ENCODE results near the gene CSDE1. TPM values are rescaled to one million over a fixed set of nuclear protein-coding genes. Genes with fewer than 3 reads are reported as not detected.
"Not testable (repeated sequence)": the region's sequence is repeated elsewhere in the genome, so short reads cannot be mapped to it uniquely, and the experiment has no call there.

The CSDE1 gene
- total and polyA plus RNA-seq, 4 donors: 286 to 661 (median 578) TPM

GRCh38 chr1:114755006-114755931, 2.5 kb downstream of the CSDE1 start:
- ATAC-seq (ENCODE audit: low FRiP score): no peak
- WGBS, 2 donors: 47 to 48% methylated on average over 7 of the region's 7 CpGs
- intact Hi-C loops (cut with DNase I): loop anchor here (5.0 kb wide), 2 partner anchors 38 to 332 kb away; partner anchors contain the start of genes NRAS (in 1 of the 2) and TSPAN2 (in 1 of the 2)
- peak overlapping the region in 1 of 2 donors; percentile 94 for H3K4me3 ChIP-seq (ENCODE audit: low read length in 2 of 2)
- DNase-seq: no peak
- H3K27me3 ChIP-seq (ENCODE audit: control insufficient read depth in 1 of 2, insufficient read depth in 2 of 2, low read length in 1 of 2): no peaks in the 10 kb centered on the region
- H3K36me3 ChIP-seq (ENCODE audit: control insufficient read depth in 1 of 2, insufficient read depth in 2 of 2, low read length in 1 of 2): no peaks in the 10 kb centered on the region
- peaks cover 0 to 11% of the 10 kb centered on the region in 2 donors for H3K4me1 ChIP-seq (ENCODE audit: control insufficient read depth in 1 of 2, insufficient read depth in 2 of 2, low read length in 2 of 2)
- H3K9me3 ChIP-seq (ENCODE audit: control insufficient read depth, low read length): no peaks in the 10 kb centered on the region
- H3K27ac ChIP-seq (ENCODE audit: low read depth in 1 of 2, low read length in 2 of 2): no peak overlapping the region

GRCh38 chr1:114753702-114754101, 4.1 kb downstream of the CSDE1 start:
- H3K9me3 ChIP-seq (ENCODE audit: control insufficient read depth, low read length); DNase-seq; H3K27me3 ChIP-seq (ENCODE audit: control insufficient read depth in 1 of 2, insufficient read depth in 2 of 2, low read length in 1 of 2); H3K27ac ChIP-seq (ENCODE audit: low read depth in 1 of 2, low read length in 2 of 2); H3K4me3 ChIP-seq (ENCODE audit: low read length in 2 of 2); H3K36me3 ChIP-seq (ENCODE audit: control insufficient read depth in 1 of 2, insufficient read depth in 2 of 2, low read length in 1 of 2); intact Hi-C loops (cut with DNase I); ATAC-seq (ENCODE audit: low FRiP score): not testable (repeated sequence)
- peaks cover 0 to 11% of the 10 kb centered on the region in 2 donors for H3K4me1 ChIP-seq (ENCODE audit: control insufficient read depth in 1 of 2, insufficient read depth in 2 of 2, low read length in 2 of 2)
- WGBS, 2 donors: 86 to 88% methylated on average over 6 of the region's 6 CpGs

- no peak overlapping the region for H3K27ac ChIP-seq (ENCODE audit: low read depth in 1 of 2, low read length in 2 of 2)
- WGBS, 2 donors: 59 to 63% methylated on average over 4 of the region's 4 CpGs
- no peak for ATAC-seq (ENCODE audit: low FRiP score)
Measured at GRCh38 chr1:114753143-114753542, 4.6 kb downstream of the CSDE1 start.

GRCh38 chr1:114750780-114751179, 7.0 kb downstream of the CSDE1 start:
- Histone ChIP-seq H3K4me3 (ENCODE audit: low read length in 2 of 2) (no peak overlapping the region), H3K27me3 (ENCODE audit: control insufficient read depth in 1 of 2, insufficient read depth in 2 of 2, low read length in 1 of 2) (no peaks in the 10 kb centered on the region), H3K27ac (ENCODE audit: low read depth in 1 of 2, low read length in 2 of 2) (no peak overlapping the region), H3K9me3 (ENCODE audit: control insufficient read depth, low read length) (no peaks in the 10 kb centered on the region), H3K4me1 (ENCODE audit: control insufficient read depth in 1 of 2, insufficient read depth in 2 of 2, low read length in 2 of 2) (peaks cover 0 to 16% of the 10 kb centered on the region in 2 donors), H3K36me3 (ENCODE audit: control insufficient read depth in 1 of 2, insufficient read depth in 2 of 2, low read length in 1 of 2) (no peaks in the 10 kb centered on the region)
- DNase-seq (no peak), ATAC-seq (ENCODE audit: low FRiP score) (no peak)
- intact Hi-C loops (cut with DNase I): no loop called here
- WGBS, 2 donors: 46 to 50% methylated on average over 5 of the region's 5 CpGs

More at GRCh38 chr1:114753143-114753542, 4.6 kb downstream of the CSDE1 start:
- no peak overlapping the region for H3K4me3 ChIP-seq (ENCODE audit: low read length in 2 of 2)
- intact Hi-C loops (cut with DNase I): no loop called here
- H3K9me3 ChIP-seq (ENCODE audit: control insufficient read depth, low read length): no peaks in the 10 kb centered on the region
- no peaks in the 10 kb centered on the region for H3K36me3 ChIP-seq (ENCODE audit: control insufficient read depth in 1 of 2, insufficient read depth in 2 of 2, low read length in 1 of 2)
- peaks cover 0 to 13% of the 10 kb centered on the region in 2 donors for H3K4me1 ChIP-seq (ENCODE audit: control insufficient read depth in 1 of 2, insufficient read depth in 2 of 2, low read length in 2 of 2)
- H3K27me3 ChIP-seq (ENCODE audit: control insufficient read depth in 1 of 2, insufficient read depth in 2 of 2, low read length in 1 of 2): no peaks in the 10 kb centered on the region
- DNase-seq: no peak

GRCh38 chr1:114749835-114750234, 7.9 kb downstream of the CSDE1 start:
- ATAC-seq (ENCODE audit: low FRiP score) (no peak), DNase-seq (no peak)
- WGBS, 2 donors: 61 to 62% methylated on average over 5 of the region's 5 CpGs
- Histone ChIP-seq H3K4me1 (ENCODE audit: control insufficient read depth in 1 of 2, insufficient read depth in 2 of 2, low read length in 2 of 2) (peaks cover 0 to 15% of the 10 kb centered on the region in 2 donors), H3K9me3 (ENCODE audit: control insufficient read depth, low read length) (no peaks in the 10 kb centered on the region), H3K4me3 (ENCODE audit: low read length in 2 of 2) (no peak overlapping the region), H3K27ac (ENCODE audit: low read depth in 1 of 2, low read length in 2 of 2) (no peak overlapping the region), H3K27me3 (ENCODE audit: control insufficient read depth in 1 of 2, insufficient read depth in 2 of 2, low read length in 1 of 2) (no peaks in the 10 kb centered on the region), H3K36me3 (ENCODE audit: control insufficient read depth in 1 of 2, insufficient read depth in 2 of 2, low read length in 1 of 2) (no peaks in the 10 kb centered on the region)
- intact Hi-C loops (cut with DNase I): no loop called here

- H3K4me3 ChIP-seq (ENCODE audit: low read length in 2 of 2): no peak overlapping the region
- DNase-seq (no peak), ATAC-seq (ENCODE audit: low FRiP score) (no peak)
- 79 to 83% methylated on average over 6 of the region's 6 CpGs for WGBS, 2 donors
- intact Hi-C loops (cut with DNase I): no loop called here
- no peaks in the 10 kb centered on the region for H3K36me3 ChIP-seq (ENCODE audit: control insufficient read depth in 1 of 2, insufficient read depth in 2 of 2, low read length in 1 of 2)
- H3K4me1 ChIP-seq (ENCODE audit: control insufficient read depth in 1 of 2, insufficient read depth in 2 of 2, low read length in 2 of 2): peaks cover 0 to 9% of the 10 kb centered on the region in 2 donors
- H3K27ac ChIP-seq (ENCODE audit: low read depth in 1 of 2, low read length in 2 of 2): no peak overlapping the region
- no peaks in the 10 kb centered on the region for H3K9me3 ChIP-seq (ENCODE audit: control insufficient read depth, low read length)
- no peaks in the 10 kb centered on the region for H3K27me3 ChIP-seq (ENCODE audit: control insufficient read depth in 1 of 2, insufficient read depth in 2 of 2, low read length in 1 of 2)
Measured at GRCh38 chr1:114746450-114747121, 11.2 kb downstream of the CSDE1 start.

- ATAC-seq (ENCODE audit: low FRiP score) (no peak), DNase-seq (no peak)
- no peaks in the 10 kb centered on the region for H3K36me3 ChIP-seq (ENCODE audit: control insufficient read depth in 1 of 2, insufficient read depth in 2 of 2, low read length in 1 of 2)
- no peaks in the 10 kb centered on the region for H3K9me3 ChIP-seq (ENCODE audit: control insufficient read depth, low read length)
- H3K4me3 ChIP-seq (ENCODE audit: low read length in 2 of 2): no peak overlapping the region
- intact Hi-C loops (cut with DNase I): no loop called here
- H3K4me1 ChIP-seq (ENCODE audit: control insufficient read depth in 1 of 2, insufficient read depth in 2 of 2, low read length in 2 of 2): peaks cover 0 to 6% of the 10 kb centered on the region in 2 donors
- 54 to 57% methylated on average over 2 of the region's 2 CpGs for WGBS, 2 donors
- no peak overlapping the region for H3K27ac ChIP-seq (ENCODE audit: low read depth in 1 of 2, low read length in 2 of 2)
- no peaks in the 10 kb centered on the region for H3K27me3 ChIP-seq (ENCODE audit: control insufficient read depth in 1 of 2, insufficient read depth in 2 of 2, low read length in 1 of 2)
Measured at GRCh38 chr1:114745291-114745690, 12.5 kb downstream of the CSDE1 start.

- no peaks in the 10 kb centered on the region for H3K9me3 ChIP-seq (ENCODE audit: control insufficient read depth, low read length)
- DNase-seq (no peak), ATAC-seq (ENCODE audit: low FRiP score) (no peak)
- no peak overlapping the region for H3K4me3 ChIP-seq (ENCODE audit: low read length in 2 of 2)
- 91 to 92% methylated on average over 11 of the region's 11 CpGs for WGBS, 2 donors
- H3K27me3 ChIP-seq (ENCODE audit: control insufficient read depth in 1 of 2, insufficient read depth in 2 of 2, low read length in 1 of 2): no peaks in the 10 kb centered on the region
- H3K4me1 ChIP-seq (ENCODE audit: control insufficient read depth in 1 of 2, insufficient read depth in 2 of 2, low read length in 2 of 2): peaks cover 0 to 4% of the 10 kb centered on the region in 2 donors
- peaks cover 0 to 4% of the 10 kb centered on the region in 2 donors for H3K36me3 ChIP-seq (ENCODE audit: control insufficient read depth in 1 of 2, insufficient read depth in 2 of 2, low read length in 1 of 2)
- no peak overlapping the region for H3K27ac ChIP-seq (ENCODE audit: low read depth in 1 of 2, low read length in 2 of 2)
- intact Hi-C loops (cut with DNase I): no loop called here
Measured at GRCh38 chr1:114741963-114742746, 15.6 kb downstream of the CSDE1 start.

Measured in aorta (tissue), 5 donors.